ENCODE data around the gene SULF2.

DNA sequence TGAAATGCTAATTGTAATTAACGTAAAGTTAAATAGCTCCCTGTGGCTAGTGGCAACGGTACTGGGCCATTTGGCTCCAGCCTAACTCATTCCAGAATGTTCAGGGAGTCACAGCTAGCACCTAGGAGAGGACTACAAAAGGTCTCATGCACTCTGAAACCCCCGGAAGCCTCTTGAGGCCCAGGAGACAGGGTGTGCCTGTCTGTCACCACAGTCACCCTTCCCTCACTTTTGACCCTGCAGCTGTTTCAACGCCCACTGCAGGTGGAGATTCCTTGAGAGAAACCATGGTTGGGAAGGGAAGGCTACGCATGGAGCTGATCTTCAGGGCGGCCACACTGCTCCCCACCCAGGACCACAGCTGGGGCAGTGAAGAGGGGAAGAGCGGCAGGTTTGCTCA, 58.6 kb downstream of the SULF2 start:
- no peak for TF ChIP-seq POLR2AphosphoS5 (IDR thresholded peaks at IDR 0.05; ENCODE audit: low read depth)
- TF ChIP-seq, protein P1, sequence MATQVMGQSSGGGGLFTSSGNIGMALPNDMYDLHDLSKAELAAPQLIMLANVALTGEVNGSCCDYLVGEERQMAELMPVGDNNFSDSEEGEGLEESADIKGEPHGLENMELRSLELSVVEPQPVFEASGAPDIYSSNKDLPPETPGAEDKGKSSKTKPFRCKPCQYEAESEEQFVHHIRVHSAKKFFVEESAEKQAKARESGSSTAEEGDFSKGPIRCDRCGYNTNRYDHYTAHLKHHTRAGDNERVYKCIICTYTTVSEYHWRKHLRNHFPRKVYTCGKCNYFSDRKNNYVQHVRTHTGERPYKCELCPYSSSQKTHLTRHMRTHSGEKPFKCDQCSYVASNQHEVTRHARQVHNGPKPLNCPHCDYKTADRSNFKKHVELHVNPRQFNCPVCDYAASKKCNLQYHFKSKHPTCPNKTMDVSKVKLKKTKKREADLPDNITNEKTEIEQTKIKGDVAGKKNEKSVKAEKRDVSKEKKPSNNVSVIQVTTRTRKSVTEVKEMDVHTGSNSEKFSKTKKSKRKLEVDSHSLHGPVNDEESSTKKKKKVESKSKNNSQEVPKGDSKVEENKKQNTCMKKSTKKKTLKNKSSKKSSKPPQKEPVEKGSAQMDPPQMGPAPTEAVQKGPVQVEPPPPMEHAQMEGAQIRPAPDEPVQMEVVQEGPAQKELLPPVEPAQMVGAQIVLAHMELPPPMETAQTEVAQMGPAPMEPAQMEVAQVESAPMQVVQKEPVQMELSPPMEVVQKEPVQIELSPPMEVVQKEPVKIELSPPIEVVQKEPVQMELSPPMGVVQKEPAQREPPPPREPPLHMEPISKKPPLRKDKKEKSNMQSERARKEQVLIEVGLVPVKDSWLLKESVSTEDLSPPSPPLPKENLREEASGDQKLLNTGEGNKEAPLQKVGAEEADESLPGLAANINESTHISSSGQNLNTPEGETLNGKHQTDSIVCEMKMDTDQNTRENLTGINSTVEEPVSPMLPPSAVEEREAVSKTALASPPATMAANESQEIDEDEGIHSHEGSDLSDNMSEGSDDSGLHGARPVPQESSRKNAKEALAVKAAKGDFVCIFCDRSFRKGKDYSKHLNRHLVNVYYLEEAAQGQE (IDR thresholded peaks at IDR 0.05; ENCODE audit: insufficient replicate concordance, low read depth) = no peak
- TF ChIP-seq, protein P2, sequence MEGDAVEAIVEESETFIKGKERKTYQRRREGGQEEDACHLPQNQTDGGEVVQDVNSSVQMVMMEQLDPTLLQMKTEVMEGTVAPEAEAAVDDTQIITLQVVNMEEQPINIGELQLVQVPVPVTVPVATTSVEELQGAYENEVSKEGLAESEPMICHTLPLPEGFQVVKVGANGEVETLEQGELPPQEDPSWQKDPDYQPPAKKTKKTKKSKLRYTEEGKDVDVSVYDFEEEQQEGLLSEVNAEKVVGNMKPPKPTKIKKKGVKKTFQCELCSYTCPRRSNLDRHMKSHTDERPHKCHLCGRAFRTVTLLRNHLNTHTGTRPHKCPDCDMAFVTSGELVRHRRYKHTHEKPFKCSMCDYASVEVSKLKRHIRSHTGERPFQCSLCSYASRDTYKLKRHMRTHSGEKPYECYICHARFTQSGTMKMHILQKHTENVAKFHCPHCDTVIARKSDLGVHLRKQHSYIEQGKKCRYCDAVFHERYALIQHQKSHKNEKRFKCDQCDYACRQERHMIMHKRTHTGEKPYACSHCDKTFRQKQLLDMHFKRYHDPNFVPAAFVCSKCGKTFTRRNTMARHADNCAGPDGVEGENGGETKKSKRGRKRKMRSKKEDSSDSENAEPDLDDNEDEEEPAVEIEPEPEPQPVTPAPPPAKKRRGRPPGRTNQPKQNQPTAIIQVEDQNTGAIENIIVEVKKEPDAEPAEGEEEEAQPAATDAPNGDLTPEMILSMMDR (IDR thresholded peaks at IDR 0.05; ENCODE audit: insufficient read depth, low read length) = no peak
- TF ChIP-seq GABPA (IDR thresholded peaks at IDR 0.05; ENCODE audit: low read depth) = no peak
- no peak for TF ChIP-seq SPI1 (IDR thresholded peaks at IDR 0.05; ENCODE audit: borderline replicate concordance, low read depth)
